CD4-positive, alpha-beta T cell treated with Interleukin-17A for 4 hours (primary cell): ENCODE measurements around the gene ADCY2.

Experiments
- DNase-seq: peaks from one replicate; pipeline ENCODE4 v3.0.0-alpha.2; 2020; ENCODE audit warnings: mixed read lengths

Gene ADCY2

GRCh38 chr5:7517006-7517405 lies 121.1 kb downstream of the ADCY2 start:
- no peak for DNase-seq

- no peak for DNase-seq
Measured at GRCh38 chr5:7518947-7519560, 123.1 kb downstream of the ADCY2 start.

GRCh38 chr5:7519564-7519963 lies 123.6 kb downstream of the ADCY2 start:
- DNase-seq: no peak

- no peak for DNase-seq
Measured at GRCh38 chr5:7529880-7530279, 133.9 kb downstream of the ADCY2 start.

- DNase-seq: no peak
Measured at GRCh38 chr5:7533941-7534340, 138.0 kb downstream of the ADCY2 start.

GRCh38 chr5:7534505-7534904 lies 138.6 kb downstream of the ADCY2 start:
- no peak for DNase-seq

- no peak for DNase-seq
Measured at GRCh38 chr5:7537573-7537972, 141.6 kb downstream of the ADCY2 start.

GRCh38 chr5:7539571-7539970 lies 143.6 kb downstream of the ADCY2 start:
- DNase-seq: no peak

GRCh38 chr5:7540736-7541485 lies 145.0 kb downstream of the ADCY2 start:
- no peak for DNase-seq

GRCh38 chr5:7541898-7542297 lies 146.0 kb downstream of the ADCY2 start:
- no peak for DNase-seq

- DNase-seq: no peak
Measured at GRCh38 chr5:7546555-7546954, 150.6 kb downstream of the ADCY2 start.

- no peak for DNase-seq
Measured at GRCh38 chr5:7548596-7548995, 152.7 kb downstream of the ADCY2 start.

- DNase-seq: no peak
Measured at GRCh38 chr5:7565559-7565958, 169.6 kb downstream of the ADCY2 start.

GRCh38 chr5:7576023-7576715 lies 180.2 kb downstream of the ADCY2 start:
- no peak for DNase-seq

- DNase-seq: no peak
Measured at GRCh38 chr5:7577381-7577780, 181.4 kb downstream of the ADCY2 start.

- DNase-seq: no peak
Measured at GRCh38 chr5:7578071-7578470, 182.1 kb downstream of the ADCY2 start.

GRCh38 chr5:7584749-7585148 lies 188.8 kb downstream of the ADCY2 start:
- no peak for DNase-seq

GRCh38 chr5:7585807-7586206 lies 189.9 kb downstream of the ADCY2 start:
- DNase-seq: no peak

GRCh38 chr5:7586480-7586879 lies 190.5 kb downstream of the ADCY2 start:
- no peak for DNase-seq

- DNase-seq: no peak
Measured at GRCh38 chr5:7589800-7590199, 193.9 kb downstream of the ADCY2 start.

- no peak for DNase-seq
Measured at GRCh38 chr5:7592910-7593309, 197.0 kb downstream of the ADCY2 start.

- no peak for DNase-seq
Measured at GRCh38 chr5:7597059-7597642, 201.2 kb downstream of the ADCY2 start.

- DNase-seq: no peak
Measured at GRCh38 chr5:7606840-7607465, 211.0 kb downstream of the ADCY2 start.
